Glomerular visceral epithelial cell (primary cell): Measurements from ENCODE around the gene PKP1.
"Not testable (repeated sequence)": the region's sequence is repeated elsewhere in the genome, so short reads cannot be mapped to it uniquely, and the experiment has no call there.

Experiments used
- DNase-seq: peaks from one replicate; pipeline ENCODE4 v3.0.0-alpha.2; 2016; ENCODE audit errors: extremely low spot score

The PKP1 gene, protein sequence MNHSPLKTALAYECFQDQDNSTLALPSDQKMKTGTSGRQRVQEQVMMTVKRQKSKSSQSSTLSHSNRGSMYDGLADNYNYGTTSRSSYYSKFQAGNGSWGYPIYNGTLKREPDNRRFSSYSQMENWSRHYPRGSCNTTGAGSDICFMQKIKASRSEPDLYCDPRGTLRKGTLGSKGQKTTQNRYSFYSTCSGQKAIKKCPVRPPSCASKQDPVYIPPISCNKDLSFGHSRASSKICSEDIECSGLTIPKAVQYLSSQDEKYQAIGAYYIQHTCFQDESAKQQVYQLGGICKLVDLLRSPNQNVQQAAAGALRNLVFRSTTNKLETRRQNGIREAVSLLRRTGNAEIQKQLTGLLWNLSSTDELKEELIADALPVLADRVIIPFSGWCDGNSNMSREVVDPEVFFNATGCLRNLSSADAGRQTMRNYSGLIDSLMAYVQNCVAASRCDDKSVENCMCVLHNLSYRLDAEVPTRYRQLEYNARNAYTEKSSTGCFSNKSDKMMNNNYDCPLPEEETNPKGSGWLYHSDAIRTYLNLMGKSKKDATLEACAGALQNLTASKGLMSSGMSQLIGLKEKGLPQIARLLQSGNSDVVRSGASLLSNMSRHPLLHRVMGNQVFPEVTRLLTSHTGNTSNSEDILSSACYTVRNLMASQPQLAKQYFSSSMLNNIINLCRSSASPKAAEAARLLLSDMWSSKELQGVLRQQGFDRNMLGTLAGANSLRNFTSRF

DNA sequence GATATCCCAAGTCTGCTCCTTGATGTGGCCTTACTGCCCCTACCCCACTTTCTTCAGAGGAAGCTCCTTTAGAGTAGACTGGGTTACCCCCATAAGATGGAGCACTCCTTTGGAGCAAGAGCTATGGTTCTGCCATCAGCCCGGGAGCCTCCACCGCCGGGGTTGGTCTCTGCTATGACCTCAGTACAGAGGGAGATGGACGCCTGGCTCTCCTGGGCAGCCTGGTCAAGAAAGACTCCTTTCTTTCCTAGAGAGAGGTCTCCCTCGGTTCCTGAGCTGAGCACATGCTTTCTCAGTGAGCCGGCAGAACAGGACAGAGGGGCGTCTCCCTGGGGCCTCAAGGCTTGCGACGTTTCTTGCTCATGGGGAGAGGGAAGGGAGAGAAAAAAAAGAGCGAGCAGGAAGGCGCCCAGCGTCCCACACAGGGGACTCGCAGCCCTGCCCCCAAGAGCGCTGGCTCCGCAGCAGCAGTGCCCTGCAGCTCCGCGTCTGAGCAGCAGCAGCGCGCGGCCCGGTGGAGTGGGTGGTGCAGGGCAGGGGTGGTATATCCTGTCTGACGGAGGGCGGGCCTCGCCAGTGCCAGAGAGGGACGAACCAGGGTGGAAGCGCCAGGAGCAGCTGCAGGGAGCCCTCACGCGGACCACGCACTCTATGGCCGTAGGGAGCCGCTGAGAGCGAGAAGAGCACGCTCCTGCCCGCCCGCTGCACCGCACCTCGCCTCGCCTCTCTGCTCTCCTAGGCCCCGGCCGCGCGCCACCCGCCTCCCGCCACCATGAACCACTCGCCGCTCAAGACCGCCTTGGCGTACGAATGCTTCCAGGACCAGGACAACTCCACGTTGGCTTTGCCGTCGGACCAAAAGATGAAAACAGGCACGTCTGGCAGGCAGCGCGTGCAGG, at the start of gene PKP1:
Gene PKP1, plus strand, starts transcription at position 576 of the 899 bp plus-strand sequence. Its CDS starts 197 bp downstream, at position 773.
- peak; percentile 60 for DNase-seq

GRCh38 chr1:201239646-201240045, 43.7 kb upstream of the PKP1 start:
- not testable (repeated sequence) for DNase-seq

DNA sequence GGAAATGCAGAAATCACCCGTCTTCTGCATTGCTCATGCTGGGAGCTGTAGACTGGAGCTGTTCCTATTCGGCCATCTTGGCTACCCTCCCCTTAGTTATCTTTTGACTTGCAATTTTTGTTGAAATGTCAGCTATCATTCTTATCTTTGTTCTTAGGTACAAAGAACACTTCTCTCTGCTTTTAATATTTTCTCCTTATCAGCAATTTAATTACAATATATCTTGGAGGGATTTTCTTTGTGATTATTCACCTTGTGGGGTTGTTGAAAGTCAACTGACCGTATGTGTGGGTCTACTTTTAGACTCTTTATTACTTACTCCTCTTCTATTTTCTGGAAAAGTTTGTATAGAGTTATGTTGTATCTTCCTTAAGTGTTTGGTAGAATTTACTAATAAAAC, 43.1 kb upstream of the PKP1 start:
- DNase-seq: no peak

GRCh38 chr1:201241736-201242135, 41.6 kb upstream of the PKP1 start:
- DNase-seq: no peak

- DNase-seq: no peak
These were observed 38.2 kb upstream of the PKP1 start for GRCh38 chr1:201245082-201245481.

- DNase-seq: no peak
These were observed 34.4 kb upstream of the PKP1 start for GRCh38 chr1:201248721-201249559.

- DNase-seq: no peak
These were observed 32.8 kb upstream of the PKP1 start for GRCh38 chr1:201250326-201251011.

DNA sequence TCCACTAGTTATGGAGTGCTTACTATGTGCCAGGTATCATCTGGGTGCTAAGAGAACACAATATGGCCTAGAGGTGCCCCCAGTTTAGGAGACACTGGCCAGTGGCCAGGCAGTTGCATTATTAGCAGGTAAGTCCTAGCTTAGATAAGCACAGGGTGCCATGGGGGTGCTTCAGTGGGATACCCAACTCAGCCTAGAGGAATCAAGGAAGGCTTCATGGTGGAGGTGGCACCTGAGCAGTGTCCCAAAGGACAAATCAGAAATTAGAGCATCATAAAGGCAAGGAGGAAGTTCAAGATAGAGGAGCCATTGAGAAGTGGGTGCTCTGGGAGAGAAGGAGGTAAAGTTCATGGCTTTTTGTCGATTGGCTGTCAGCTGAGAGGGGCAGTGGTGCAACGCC, 31.9 kb upstream of the PKP1 start:
- no peak for DNase-seq

DNA sequence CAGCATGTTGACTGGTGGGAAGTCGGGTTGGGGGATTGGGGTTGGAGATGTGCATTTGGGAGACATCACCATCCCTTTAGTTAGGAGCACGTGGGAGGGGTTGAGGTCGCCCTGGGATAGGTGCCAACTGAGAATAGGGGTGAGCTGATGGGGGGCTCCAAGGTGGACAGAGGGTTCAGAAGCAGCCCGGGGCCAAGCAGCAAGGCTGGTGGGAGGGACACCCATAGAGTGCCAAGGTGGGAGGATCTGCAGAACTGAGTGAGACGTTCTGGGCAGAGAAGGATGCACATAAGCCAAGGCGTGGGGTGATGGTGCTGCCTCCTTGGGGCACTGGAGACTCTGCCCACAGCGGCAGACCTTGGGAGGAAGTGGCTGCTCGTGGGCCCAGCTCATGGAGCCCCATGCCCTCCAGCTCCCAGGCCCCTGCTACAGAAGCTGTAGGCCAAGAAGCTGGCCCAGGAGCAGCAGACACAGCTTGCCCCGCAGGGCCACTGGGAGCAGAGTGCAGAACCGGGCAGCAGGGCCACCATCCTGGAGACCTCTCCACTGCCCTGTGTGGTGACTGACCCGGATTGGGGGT, 31.4 kb upstream of the PKP1 start:
- no peak for DNase-seq

- no peak for DNase-seq
These were observed 30.3 kb upstream of the PKP1 start for GRCh38 chr1:201252944-201253371.

DNA sequence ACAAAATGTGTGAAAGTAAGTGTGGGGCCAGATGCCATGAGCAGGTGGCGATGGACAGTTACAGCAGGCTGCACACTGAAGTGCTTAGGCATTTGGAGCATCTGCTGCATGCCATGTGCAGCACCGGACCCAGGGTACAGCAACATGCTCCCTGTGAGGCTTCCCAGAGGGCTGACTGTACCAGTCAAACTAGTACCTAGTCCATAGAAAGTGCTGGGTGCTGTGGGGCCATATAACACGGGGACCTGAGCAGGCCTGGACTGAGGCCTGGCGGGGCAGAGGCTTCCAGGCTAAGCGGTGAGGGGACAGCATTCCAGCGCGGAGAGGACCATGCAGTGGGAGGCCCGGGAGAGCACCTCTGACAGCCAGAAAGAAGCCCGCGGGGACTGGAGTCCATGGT, 29.9 kb upstream of the PKP1 start:
- no peak for DNase-seq

DNA sequence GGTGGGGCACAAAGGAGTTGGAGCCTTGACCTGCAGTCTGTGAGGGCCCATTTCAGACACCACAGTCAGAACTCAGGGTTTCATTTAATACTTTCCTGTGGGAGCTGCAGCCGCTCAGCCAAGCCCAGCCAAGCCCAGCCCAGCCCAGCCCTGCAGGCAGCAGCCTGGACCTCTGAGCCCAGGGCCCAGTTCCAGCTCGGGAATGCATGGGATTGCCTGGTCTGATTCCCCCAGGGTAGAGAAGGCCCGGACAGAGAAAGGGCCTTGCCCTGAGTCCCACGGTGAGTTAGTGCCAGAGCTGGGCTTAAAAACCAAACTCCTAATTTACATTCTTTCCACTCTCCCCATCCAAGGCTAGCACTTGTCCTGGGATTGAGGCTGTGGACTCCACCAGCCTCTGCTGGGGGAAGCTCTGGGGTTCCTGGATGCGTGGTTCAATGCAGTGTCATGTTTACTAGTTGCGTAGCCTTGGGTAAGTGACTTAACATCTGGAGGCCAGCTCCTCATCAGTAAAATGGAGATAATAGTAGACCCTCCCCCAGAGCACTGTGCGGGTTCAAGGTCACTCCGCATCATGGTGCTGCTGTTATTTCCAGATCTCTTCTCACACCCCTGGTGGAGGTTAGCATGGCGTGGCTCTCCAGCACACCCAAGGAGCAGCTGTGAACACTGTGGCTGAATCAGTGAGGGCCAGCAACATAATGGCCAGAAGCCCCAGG, 29.2 kb upstream of the PKP1 start:
- no peak for DNase-seq

GRCh38 chr1:201254625-201255478, 28.5 kb upstream of the PKP1 start:
- DNase-seq: peak; percentile 51

- no peak for DNase-seq
These were observed 27.6 kb upstream of the PKP1 start for GRCh38 chr1:201255479-201256362.

DNA sequence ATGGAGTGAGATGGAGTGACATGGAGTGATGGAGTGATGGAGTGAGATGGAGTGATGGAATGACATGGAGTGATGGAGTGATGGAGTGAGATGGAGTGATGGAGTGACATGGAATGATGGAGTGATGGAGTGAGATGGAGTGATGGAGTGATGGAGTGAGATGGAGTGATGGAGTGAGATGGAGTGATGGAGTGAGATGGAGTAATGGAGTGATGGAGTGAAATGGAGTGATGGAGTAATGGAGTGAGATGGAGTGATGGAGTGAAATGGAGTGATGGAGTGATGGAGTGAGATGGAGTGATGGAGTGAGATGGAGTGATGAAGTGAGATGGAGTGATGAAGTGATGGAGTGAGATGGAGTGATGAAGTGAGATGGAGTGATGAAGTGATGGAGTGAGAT, 25.2 kb upstream of the PKP1 start:
- not testable (repeated sequence) for DNase-seq

GRCh38 chr1:201258763-201259230, 24.5 kb upstream of the PKP1 start:
- DNase-seq: no peak

DNA sequence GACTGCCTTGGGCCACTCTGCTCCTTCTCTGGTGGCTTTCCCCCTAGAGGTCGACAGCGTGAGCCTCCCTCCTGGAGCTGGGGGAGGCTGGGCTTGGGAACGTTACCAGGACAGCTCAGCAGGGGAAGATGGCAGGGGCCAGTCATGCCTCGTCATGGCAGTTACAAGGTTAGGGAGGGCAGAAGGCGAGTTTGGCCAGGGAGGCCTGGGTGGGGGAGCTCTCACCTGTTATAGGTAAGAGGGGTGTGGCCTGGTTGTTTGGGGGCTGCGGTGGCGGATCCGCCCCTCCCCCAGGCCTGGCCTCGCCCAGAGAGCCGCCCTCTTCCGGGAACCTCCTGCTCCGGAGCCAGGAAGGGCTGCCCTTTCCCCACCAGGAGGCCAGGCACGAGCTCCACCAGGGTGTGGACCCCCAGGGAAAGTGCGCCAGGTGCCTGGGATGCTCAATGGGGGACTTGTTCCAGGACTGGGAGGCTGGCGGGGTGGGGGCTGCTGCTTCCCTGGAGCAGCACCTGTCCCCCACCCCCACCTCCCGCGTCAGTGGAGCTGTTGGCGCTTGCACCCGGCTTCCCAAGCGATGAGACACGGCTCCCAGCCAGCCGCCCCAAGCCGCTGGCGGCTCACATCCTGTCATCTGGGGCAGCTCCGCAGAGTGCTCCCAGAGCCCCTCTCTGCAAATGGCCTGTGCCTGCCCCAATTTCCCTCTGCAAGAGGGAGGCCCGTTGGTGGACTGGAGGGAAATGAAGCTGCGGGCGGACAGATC, 23.6 kb upstream of the PKP1 start:
- no peak for DNase-seq
